HepG2 (cell line): ENCODE measurements around the gene CMTM3. TPM values are rescaled to one million over a fixed set of nuclear protein-coding genes. Genes with fewer than 3 reads are reported as not detected.
A peak's percentile ranks its signal among the peaks of the same experiment; 100 is the strongest.

Source experiments
- ATAC-seq: fragments of 200-7000 bp; cut with Tn5 transposase; 3 replicates; pipeline ENCODE4 v1.9.1; 2020; ENCODE audit warnings: mild to moderate bottlenecking, moderate library complexity
- BruUV-seq: library from RNA; stranded (reverse); fragments of 400-500 nt; replicated peaks from 2 replicates; lab custom pipeline; 2021; lab: Mats Ljungman, UMichigan
- CTCF ChIA-PET: fragments of 300-600 bp; formaldehyde crosslinking; extraction: SDS; loops from one replicate; lab custom pipeline; 2021; ENCODE audit warnings: low total read pairs, inconsistent platforms, low intra/inter-chr PET ratio; lab: Yijun Ruan, JAX
- POLR2A ChIA-PET: fragments of 350-600 bp; sonication (Branson Sonifier 250); formaldehyde crosslinking; loops from one replicate; lab custom pipeline; 2020; ENCODE audit warnings: antibody characterized with exemption, inconsistent platforms; lab: Yijun Ruan, JAX
- DNase-seq: peaks from one replicate; pipeline ENCODE4 v3.0.0-alpha.2; 2015; ENCODE audit warnings: low spot score
- FAIRE-seq: peaks from 3 replicates; lab custom pipeline; 2011; peaks lifted over from hg19 to GRCh38; lab: Jason Lieb, UNC
- H2AFZ ChIP-seq: one replicate; pipeline ENCODE4 v1.6.1; 2011; ENCODE audit warnings: low read length, inconsistent platforms
- H3K27ac ChIP-seq: fragments of 300-600 bp; 3 replicates; pipeline ENCODE4 v1.8.0; 2011; ENCODE audit warnings: mixed run types, mild to moderate bottlenecking, mixed read lengths, low read length, inconsistent platforms; ENCODE audit not compliant: insufficient read depth; ENCODE audit errors: extremely low read length
- H3K27me3 ChIP-seq, 2 experiments: fragments of 200-600 bp in 1 of 2; 2 replicates in 1 of 2; 3 replicates in 1 of 2; pipeline versions ENCODE4 v1.6.0 to v1.8.0; 2011; ENCODE audit warnings: low read length in 2 of 2, mild to moderate bottlenecking in 2 of 2, moderate library complexity in 2 of 2, inconsistent platforms in 1 of 2; ENCODE audit not compliant: insufficient read depth in 2 of 2, control insufficient read depth in 1 of 2
- H3K36me3 ChIP-seq, 2 experiments: fragments of 200-600 bp in 1 of 2; replicated peaks in 1 of 2; 2 replicates in 1 of 2; 3 replicates in 1 of 2; pipeline versions ENCODE4 v1.5.1 to v1.8.0; 2011; ENCODE audit warnings: low read length in 2 of 2, inconsistent platforms in 1 of 2; ENCODE audit not compliant: insufficient read depth in 2 of 2, control insufficient read depth in 1 of 2
- H3K4me1 ChIP-seq: 2 replicates; pipeline ENCODE4 v1.5.1; 2012; ENCODE audit warnings: low read length, inconsistent platforms; ENCODE audit not compliant: insufficient read depth
- H3K4me2 ChIP-seq: 2 replicates; pipeline ENCODE4 v1.6.0; 2011; ENCODE audit warnings: low read depth, low read length, inconsistent platforms
- H3K4me3 ChIP-seq, 3 experiments: fragments of 200-600 bp in 1 of 3; sonication (generic), shearing (Covaris generic) in 1 of 3; replicated peaks in 1 of 3; 2 replicates each; pipeline ENCODE4 v1.5.1; 2011 to 2016; ENCODE audit warnings: low read length in 3 of 3, inconsistent platforms in 2 of 3, low read depth in 2 of 3, mild to moderate bottlenecking in 2 of 3, control low read depth in 1 of 3, mixed read lengths in 1 of 3; ENCODE audit not compliant: insufficient read depth in 1 of 3
- H3K79me2 ChIP-seq: one replicate; pipeline ENCODE4 v1.6.1; 2011; ENCODE audit warnings: low read length, inconsistent platforms; ENCODE audit not compliant: insufficient read depth
- H3K9ac ChIP-seq: 2 replicates; pipeline ENCODE4 v1.6.0; 2011; ENCODE audit warnings: mild to moderate bottlenecking, low read depth, low read length, inconsistent platforms; ENCODE audit not compliant: insufficient read depth
- H3K9me3 ChIP-seq: 2 replicates; pipeline ENCODE4 v1.5.1; 2012; ENCODE audit warnings: mild to moderate bottlenecking, low read length
- H4K20me1 ChIP-seq: 2 replicates; pipeline ENCODE4 v1.6.0; 2011; ENCODE audit warnings: inconsistent platforms, mild to moderate bottlenecking, low read length, moderate library complexity; ENCODE audit not compliant: insufficient read depth
- ARID5B ChIP-seq: IDR thresholded peaks from 2 replicates; pipeline ENCODE4 v1.4.0; 2020; ENCODE audit warnings: mild to moderate bottlenecking, missing genetic modification reagents
- HMG20B ChIP-seq: conservative IDR thresholded peaks from 2 replicates; pipeline ENCODE4 v1.6.1; 2016; ENCODE audit warnings: missing genetic modification reagents, missing compliant biosample characterization
- POGK ChIP-seq: sonication (generic); formaldehyde crosslinking; conservative IDR thresholded peaks from 2 replicates; pipeline ENCODE4 v1.8.0; 2022; ENCODE audit warnings: mild to moderate bottlenecking, moderate library complexity, missing genetic modification reagents
- TIGD3 ChIP-seq: sonication (generic); formaldehyde crosslinking; IDR thresholded peaks from 2 replicates; pipeline ENCODE4 v1.5.1; 2020; ENCODE audit warnings: mild to moderate bottlenecking, missing genetic modification reagents, borderline replicate concordance
- ZNF317 ChIP-seq: sonication (generic); formaldehyde crosslinking; IDR thresholded peaks from 2 replicates; pipeline ENCODE4 v1.5.0; 2020; ENCODE audit warnings: mild to moderate bottlenecking, missing genetic modification reagents
- WGBS: methylation state at CpG from one replicate; pipeline ENCODE4 v1.1.6; 2017; ENCODE audit warnings: low lambda C conversion rate; 5-methylcytosine and 5-hydroxymethylcytosine counted together
- in situ Hi-C: cut with HindIII; loops from 2 replicates; pipeline ENCODE4 v1.10.0; 2017; ENCODE audit warnings: low pct_unique_long_range_greater_than_20kb; ENCODE audit not compliant: extremely low pct_ligation_motif_present
- intact Hi-C: fragments of 100-400 bp; cut with micrococcal nuclease; formaldehyde crosslinking; loops from one replicate; pipeline ENCODE4 v1.10.0; 2022; ENCODE audit not compliant: unreplicated experiment
- polyA plus RNA-seq, 8 experiments: library from polyadenylated mRNA; depleted of rRNA in 3 of 8; stranded (reverse) in 7 of 8; unstranded in 1 of 8; fragments of >200 nt; fragmentation: Illumina TruSeq in 4 of 8; extraction: Trizol in 4 of 8; gene quantifications; 2 replicates each; pipeline versions ENCODE4 v1.2.1 to v1.2.3, GENCODE V29; 2011 to 2016; ENCODE audit warnings: low read depth in 4 of 8, missing spikeins in 1 of 8, mixed read lengths in 1 of 8; ENCODE audit not compliant: insufficient read depth in 1 of 8
- total RNA-seq, 5 experiments: library from RNA; depleted of rRNA; stranded (reverse); fragments of >200 nt; fragmentation: Illumina TruSeq; extraction: Trizol; gene quantifications; 2 replicates each; pipeline ENCODE4 v1.2.3, GENCODE V29; 2016; ENCODE audit warnings: low read depth in 1 of 5

The CMTM3 gene
- total and polyA plus RNA-seq, 2 of the 13 experiments (the other 11 are each of a cell fraction or from before 2014, with no cell fraction given): 29.2 to 48.7 TPM

GRCh38 chr16:66616169-66616568 lies 11.7 kb downstream of the CMTM3 start:
- no peak overlapping the region for H3K9ac ChIP-seq
- intact Hi-C loops: no loop called here
- ATAC-seq (no peak), FAIRE-seq (no peak), DNase-seq (no peak)
- H3K9me3 ChIP-seq: no peaks in the 10 kb centered on the region
- ChIA-PET POLR2A (no interaction called here), CTCF (no interaction called here)
- no peak overlapping the region for H3K4me3 ChIP-seq
- peak overlapping the region; percentile 0 for H3K27ac ChIP-seq
- WGBS: 99% methylated on average over 4 of the region's 4 CpGs
- TF ChIP-seq POGK: no peak
- TF ChIP-seq ZNF317: no peak
- no peak for TF ChIP-seq ARID5B (CRISPR knock-in tag)
- TF ChIP-seq TIGD3 (CRISPR knock-in tag): no peak
- no peak for TF ChIP-seq HMG20B (CRISPR knock-in tag)
- TF ChIP-seq, all 625 proteins: peak for 0
- Histone ChIP-seq H3K4me2 (no peak overlapping the region), H4K20me1 (no peaks in the 10 kb centered on the region), H3K4me1 (peaks cover 36% of the 10 kb centered on the region), H3K27me3 (no peaks in the 10 kb centered on the region), H3K36me3 (peaks cover 7 to 31% of the 10 kb centered on the region in 2 experiments), H3K79me2 (no peaks in the 10 kb centered on the region), H2AFZ (no peak overlapping the region)
- in situ Hi-C loops: no loop called here
- no TSS peak for BruUV-seq
